GM23338 (cell line): ENCODE measurements around the gene IHH. TPM values are rescaled to one million over a fixed set of nuclear protein-coding genes. Genes with fewer than 3 reads are reported as not detected.

ENCODE experiments used
- ATAC-seq: fragments of 200-7000 bp; cut with Tn5 transposase; 3 replicates; pipeline ENCODE4 v1.9.1; 2020
- DNase-seq: peaks from one replicate; pipeline ENCODE4 v3.0.0-alpha.2; 2015; ENCODE audit warnings: low spot score
- H2AFZ ChIP-seq: fragments of 200-600 bp; sonication (generic); 2 replicates; pipeline ENCODE4 v1.8.0; 2016; ENCODE audit warnings: antibody characterized with exemption, mild to moderate bottlenecking, moderate library complexity
- H3F3A ChIP-seq: fragments of 200-600 bp; sonication (generic); replicated peaks from 2 replicates; pipeline ENCODE4 v1.8.0; 2017; ENCODE audit warnings: antibody characterized with exemption, mixed run types, low read depth
- H3K27ac ChIP-seq: fragments of 200-600 bp; sonication (generic); 2 replicates; pipeline ENCODE4 v1.6.1; 2016; ENCODE audit warnings: low read depth
- H3K27me3 ChIP-seq: fragments of 200-600 bp; sonication (generic); 2 replicates; pipeline ENCODE4 v1.8.0; 2016; ENCODE audit warnings: mild to moderate bottlenecking, mixed run types, moderate library complexity; ENCODE audit not compliant: insufficient read depth
- H3K36me3 ChIP-seq: fragments of 200-600 bp; sonication (generic); 2 replicates; pipeline ENCODE4 v1.8.0; 2016; ENCODE audit warnings: mild to moderate bottlenecking; ENCODE audit not compliant: insufficient read depth
- H3K4me1 ChIP-seq: fragments of 200-600 bp; sonication (generic); 2 replicates; pipeline ENCODE4 v1.8.0; 2016; ENCODE audit warnings: mild to moderate bottlenecking, moderate library complexity; ENCODE audit not compliant: insufficient read depth
- H3K4me2 ChIP-seq: fragments of 200-600 bp; sonication (generic); 2 replicates; pipeline ENCODE4 v1.7.1; 2017; ENCODE audit warnings: mixed run types
- H3K4me3 ChIP-seq: fragments of 200-600 bp; sonication (generic); 2 replicates; pipeline ENCODE4 v1.6.1; 2016; ENCODE audit warnings: mixed run types
- H3K79me2 ChIP-seq: fragments of 200-600 bp; sonication (generic); replicated peaks from 2 replicates; pipeline ENCODE4 v1.8.0; 2017; ENCODE audit warnings: mild to moderate bottlenecking; ENCODE audit not compliant: insufficient read depth
- H3K9me2 ChIP-seq: fragments of 200-600 bp; sonication (generic); 2 replicates; pipeline ENCODE4 v1.8.0; 2017; ENCODE audit not compliant: insufficient read depth
- H4K20me1 ChIP-seq: fragments of 200-600 bp; sonication (generic); replicated peaks from 2 replicates; pipeline ENCODE4 v1.8.0; 2017; ENCODE audit warnings: mild to moderate bottlenecking; ENCODE audit not compliant: insufficient read depth
- H3K27ac Mint-ChIP-seq: 2 replicates; pipeline ENCODE4 v1.8.0; 2020; ENCODE audit warnings: inconsistent platforms, mild to moderate bottlenecking, moderate library complexity, mixed read lengths
- H3K27me3 Mint-ChIP-seq: 3 replicates; pipeline ENCODE4 v1.8.0; 2022; ENCODE audit warnings: low read depth, mild to moderate bottlenecking, moderate library complexity, mixed read lengths, inconsistent platforms; ENCODE audit not compliant: insufficient read depth, poor library complexity
- H3K36me3 Mint-ChIP-seq: 3 replicates; pipeline ENCODE4 v1.8.0; 2021; ENCODE audit warnings: low read depth, mild to moderate bottlenecking, inconsistent platforms, moderate library complexity, mixed read lengths
- H3K4me1 Mint-ChIP-seq: 3 replicates; pipeline ENCODE4 v1.8.0; 2020; ENCODE audit warnings: mild to moderate bottlenecking, inconsistent platforms, mixed read lengths
- H3K4me3 Mint-ChIP-seq: 3 replicates; pipeline ENCODE4 v1.8.0; 2021; ENCODE audit warnings: moderate library complexity, mild to moderate bottlenecking, inconsistent platforms, mixed read lengths
- H3K9me3 Mint-ChIP-seq: 3 replicates; pipeline ENCODE4 v1.8.0; 2020; ENCODE audit warnings: moderate library complexity, mild to moderate bottlenecking, inconsistent platforms, mixed read lengths
- CREB1 ChIP-seq: fragments of 250-450 bp; sonication (Bioruptor Pico); IDR thresholded peaks from 2 replicates; pipeline ENCODE4 v1.5.0; 2020; ENCODE audit warnings: low read depth, mild to moderate bottlenecking, moderate library complexity
- CTCF ChIP-seq, 2 experiments: fragments of 200-600 bp in 1 of 2; sonication (generic) in 1 of 2; conservative IDR thresholded peaks; 2 replicates each; pipeline versions ENCODE4 v1.5.1 to v1.6.1; 2016 to 2017; ENCODE audit warnings: antibody characterized with exemption in 2 of 2, low read depth in 2 of 2, mild to moderate bottlenecking in 2 of 2, moderate library complexity in 1 of 2
- ETS1 ChIP-seq: IDR thresholded peaks from 2 replicates; pipeline ENCODE4 v1.6.1; 2016; ENCODE audit warnings: antibody characterized with exemption
- EZH2 ChIP-seq: fragments of 200-600 bp; sonication (generic); IDR thresholded peaks from one replicate; pipeline ENCODE4 v1.8.0; 2017; ENCODE audit warnings: antibody characterized with exemption, mild to moderate bottlenecking, low read depth; ENCODE audit not compliant: unreplicated experiment
- EZH2phosphoT487 ChIP-seq: fragments of 200-600 bp; sonication (generic); IDR thresholded peaks from one replicate; pipeline ENCODE4 v1.8.1; 2018; ENCODE audit warnings: antibody characterized with exemption; ENCODE audit not compliant: unreplicated experiment
- NANOG ChIP-seq: IDR thresholded peaks from 2 replicates; pipeline ENCODE4 v1.6.1; 2016; ENCODE audit warnings: antibody characterized with exemption, borderline replicate concordance
- POLR2AphosphoS5 ChIP-seq: IDR thresholded peaks from 2 replicates; pipeline ENCODE4 v1.6.1; 2016; ENCODE audit warnings: antibody characterized with exemption, low read depth
- REST ChIP-seq: IDR thresholded peaks from one replicate; pipeline ENCODE4 v1.6.1; 2018; ENCODE audit warnings: antibody characterized with exemption; ENCODE audit not compliant: unreplicated experiment
- STAT1 ChIP-seq: IDR thresholded peaks from one replicate; pipeline ENCODE4 v1.6.1; 2016; ENCODE audit warnings: antibody characterized with exemption; ENCODE audit not compliant: unreplicated experiment
- ZNF114 ChIP-seq: fragments of 250-450 bp; sonication (Bioruptor Pico); IDR thresholded peaks from 2 replicates; pipeline ENCODE4 v1.5.0; 2020; ENCODE audit warnings: mild to moderate bottlenecking, moderate library complexity
- ZNF331 ChIP-seq: fragments of 250-450 bp; sonication (Bioruptor Pico); IDR thresholded peaks from 2 replicates; pipeline ENCODE4 v1.5.0; 2020; ENCODE audit warnings: low read depth, mild to moderate bottlenecking, moderate library complexity
- ZNF462 ChIP-seq: fragments of 250-450 bp; sonication (Bioruptor Pico); IDR thresholded peaks from 2 replicates; pipeline ENCODE4 v1.5.0; 2020; ENCODE audit warnings: mild to moderate bottlenecking, moderate library complexity
- polyA plus RNA-seq: library from polyadenylated mRNA; unstranded; fragments of >200 nt; fragmentation: Nextera tagmentation; extraction: Ambion mirVana; gene quantifications from 2 replicates; pipeline ENCODE4 v1.2.1, GENCODE V29; 2016
- total RNA-seq: library from RNA; depleted of rRNA; stranded (reverse); fragments of >200 nt; shearing (Covaris generic); gene quantifications from 2 replicates; pipeline ENCODE4 v1.2.3, GENCODE V29; 2014

The IHH gene
- total and polyA plus RNA-seq, 2 experiments from 2014 or later: not detected

- peak; percentile 58; the same call in 2 of the 3 replicates for ATAC-seq
- peaks cover 6% of the 10 kb centered on the region for H3K27me3 Mint-ChIP-seq
- no peak for DNase-seq
Observed at GRCh38 chr2:219035942-219036341, 24.8 kb downstream of the IHH start.

More at GRCh38 chr2:219035942-219036341, 24.8 kb downstream of the IHH start:
- no peaks in the 10 kb centered on the region; the same call in 2 of the 3 replicates for H3K9me3 Mint-ChIP-seq
- no peak overlapping the region for H3K4me3 ChIP-seq
- no peak overlapping the region for H3K4me3 Mint-ChIP-seq
- no peaks in the 10 kb centered on the region for H3K36me3 Mint-ChIP-seq
- H3F3A ChIP-seq: no peaks in the 10 kb centered on the region
- TF ChIP-seq REST: no peak
- TF ChIP-seq POLR2AphosphoS5: no peak
- no peak for TF ChIP-seq EZH2
- no peak for TF ChIP-seq ETS1
- TF ChIP-seq ZNF114 (CRISPR knock-in tag): no peak
- no peak for TF ChIP-seq ZNF462
- no peak for TF ChIP-seq ZNF331
- TF ChIP-seq STAT1: no peak
- TF ChIP-seq EZH2phosphoT487: no peak
- TF ChIP-seq CTCF (conservative IDR thresholded peaks at IDR 0.05; ENCODE audit: low read depth in 2 of 2): no peak
- TF ChIP-seq NANOG: no peak
- TF ChIP-seq CREB1 (CRISPR knock-in tag): no peak
- no peak overlapping the region for H3K27ac ChIP-seq
- no peak overlapping the region for H2AFZ ChIP-seq
- H3K27ac Mint-ChIP-seq: no peak overlapping the region
- no peaks in the 10 kb centered on the region for H3K36me3 ChIP-seq
- H3K4me1 ChIP-seq: no peaks in the 10 kb centered on the region
- no peaks in the 10 kb centered on the region for H3K9me2 ChIP-seq
- H4K20me1 ChIP-seq: no peaks in the 10 kb centered on the region
- H3K79me2 ChIP-seq: no peaks in the 10 kb centered on the region
- no peaks in the 10 kb centered on the region for H3K4me1 Mint-ChIP-seq
- no peaks in the 10 kb centered on the region for H3K27me3 ChIP-seq
- H3K4me2 ChIP-seq: no peak overlapping the region
